Bronchus fibroblast of lung (primary cell): ENCODE data around the gene MYH11. TPM values are rescaled to one million over a fixed set of nuclear protein-coding genes. Genes with fewer than 3 reads are reported as not detected.

Source experiments
- total RNA-seq: library from RNA; depleted of rRNA; stranded (reverse); fragments of >200 nt; gene quantifications from 2 replicates; pipeline ENCODE4 v1.2.3, GENCODE V29; 2015

Gene MYH11
- total RNA-seq, result not detected in 2 replicates

DNA sequence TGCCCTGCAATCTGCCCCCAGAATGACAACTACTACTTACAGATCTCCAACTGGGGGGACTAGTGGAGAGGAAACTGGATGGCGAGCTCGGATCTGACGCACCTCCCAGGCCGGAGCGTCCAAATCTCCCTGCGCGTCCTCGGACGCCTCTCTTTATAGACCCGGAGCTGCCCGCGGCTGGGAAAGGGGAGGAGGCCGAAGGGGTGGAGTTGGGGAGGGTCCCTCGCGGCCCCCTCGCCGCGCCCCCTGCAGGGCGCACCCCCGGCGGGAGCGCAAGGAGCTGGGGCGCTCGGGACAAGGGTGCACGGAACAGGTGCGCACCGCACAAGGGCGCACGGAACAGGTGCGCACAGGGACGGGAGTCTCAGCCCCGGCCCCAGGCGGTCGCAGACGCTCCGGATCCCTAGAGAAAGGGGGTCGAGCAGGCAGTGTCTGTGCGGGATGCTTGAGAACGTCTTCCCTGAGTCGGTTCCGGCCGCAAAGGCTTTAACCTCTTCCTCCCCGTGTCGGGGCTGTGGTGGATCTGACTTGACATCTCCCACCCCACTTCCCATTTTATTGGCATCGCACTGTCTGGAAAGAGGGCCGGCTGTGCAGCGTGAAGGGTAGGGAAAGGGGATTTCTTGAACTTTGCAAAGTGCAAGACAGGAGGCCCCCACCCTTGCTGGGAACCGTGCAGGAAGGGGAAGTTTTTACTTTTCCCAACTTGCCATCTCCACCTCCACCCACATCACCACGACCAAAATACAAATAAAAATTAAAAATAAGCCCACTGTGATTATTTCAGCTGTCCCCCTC lies at the start of gene MYH11:
TSS of gene MYH11 (minus strand) at position 128 of the 798 bp plus-strand sequence. CDS start 18,776 bp downstream, outside the sequence.

DNA sequence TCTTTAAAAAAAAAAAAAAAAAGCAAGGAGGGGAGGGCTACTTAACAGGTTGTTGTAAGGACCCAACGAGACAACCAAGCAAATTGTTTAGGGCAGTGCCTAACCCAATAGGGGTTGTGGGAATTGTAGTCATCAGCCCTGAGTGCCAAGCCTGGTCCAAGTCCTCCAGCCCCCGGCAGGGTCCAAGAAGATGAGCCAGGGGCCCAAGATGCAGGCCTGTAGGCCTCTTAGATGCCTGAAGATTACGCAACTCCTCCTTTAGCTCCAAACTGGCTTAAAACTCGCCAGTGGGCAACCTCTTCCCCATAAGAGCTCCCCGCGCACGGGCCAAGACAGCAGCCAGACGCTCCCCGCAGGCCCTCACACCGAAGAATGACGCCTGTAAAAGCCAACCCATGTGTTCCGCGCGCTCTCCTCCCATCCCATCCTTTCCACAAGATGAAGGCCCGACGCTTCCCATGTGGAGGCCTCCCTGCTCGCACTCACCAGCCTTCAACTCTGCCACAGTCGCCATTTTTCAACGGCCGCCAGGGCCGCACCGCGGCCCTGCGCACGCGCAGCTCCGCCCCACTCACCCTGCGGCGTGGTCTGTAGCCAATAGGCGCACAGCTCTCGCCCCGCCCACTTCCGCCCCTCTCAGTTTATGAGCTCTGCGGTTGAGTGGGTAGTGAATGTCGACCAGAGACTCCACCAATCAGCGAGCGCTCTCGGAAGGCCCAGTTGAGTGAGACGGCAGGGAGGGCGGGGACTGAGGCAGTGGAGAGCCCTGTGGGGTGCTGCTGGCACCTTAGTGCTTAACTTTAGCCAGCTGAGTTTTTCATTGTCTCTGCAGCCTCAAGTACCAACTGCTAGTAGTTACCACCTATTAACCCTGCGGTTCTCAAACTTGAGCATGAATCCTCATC lies 31.5 kb upstream of the MYH11 start, which contains the start of gene CEP20:
TSS of gene CEP20 (minus strand) at position 532 of the 905 bp plus-strand sequence. CDS start at position 514, 18 bp downstream.

Other genes starting within 250 kb of the MYH11 start
- gene MARF1, start 213.9 kb downstream of the MYH11 start, total RNA-seq, result 5.9 and 6.5 TPM in 2 replicates
- gene NDE1, start 206.8 kb downstream of the MYH11 start, total RNA-seq, result 52.5 and 61.1 TPM in 2 replicates
- 38.5 and 48.9 TPM in 2 replicates for gene CEP20, start 31.6 kb upstream of the MYH11 start, total RNA-seq
- gene ABCC1, start 92.6 kb upstream of the MYH11 start, total RNA-seq, result 28.6 and 29.6 TPM in 2 replicates